ENCODE results near the gene DRAP1.

DRAP1 gene

DNA sequence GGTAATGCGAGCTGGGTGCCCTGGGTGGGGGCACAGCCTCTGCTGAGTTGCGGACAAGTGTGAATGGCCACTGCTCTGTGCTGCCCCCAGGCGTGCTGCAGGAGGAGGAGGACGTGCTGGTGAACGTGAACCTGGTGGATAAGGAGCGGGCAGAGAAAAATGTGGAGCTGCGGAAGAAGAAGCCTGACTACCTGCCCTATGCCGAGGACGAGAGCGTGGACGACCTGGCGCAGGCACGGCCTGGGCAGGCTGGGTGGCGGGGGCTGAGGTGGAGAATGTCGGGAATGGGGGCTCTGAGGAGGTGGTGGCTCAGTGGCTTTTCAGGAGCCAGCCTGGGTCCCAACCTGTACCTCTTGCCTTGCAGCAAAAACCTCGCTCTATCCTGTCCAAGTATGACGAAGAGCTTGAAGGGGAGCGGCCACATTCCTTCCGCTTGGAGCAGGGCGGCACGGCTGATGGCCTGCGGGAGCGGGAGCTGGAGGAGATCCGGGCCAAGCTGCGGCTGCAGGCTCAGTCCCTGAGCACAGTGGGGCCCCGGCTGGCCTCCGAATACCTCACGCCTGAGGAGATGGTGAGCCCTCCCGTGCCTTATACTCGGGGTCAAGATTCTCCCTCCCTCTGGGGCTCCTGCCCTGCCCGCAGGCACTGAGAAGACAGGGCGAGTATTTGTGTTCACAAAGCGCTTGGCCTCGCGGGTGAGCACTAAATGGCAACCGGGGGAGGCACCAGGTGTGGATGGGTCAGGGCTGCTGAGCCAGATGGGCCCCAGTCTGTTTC is 46.9 kb downstream of the DRAP1 start:
- no peak for DNase-seq

GRCh38 chr11:65967329-65967934 is 48.2 kb downstream of the DRAP1 start:
- no peak for DNase-seq

DNA sequence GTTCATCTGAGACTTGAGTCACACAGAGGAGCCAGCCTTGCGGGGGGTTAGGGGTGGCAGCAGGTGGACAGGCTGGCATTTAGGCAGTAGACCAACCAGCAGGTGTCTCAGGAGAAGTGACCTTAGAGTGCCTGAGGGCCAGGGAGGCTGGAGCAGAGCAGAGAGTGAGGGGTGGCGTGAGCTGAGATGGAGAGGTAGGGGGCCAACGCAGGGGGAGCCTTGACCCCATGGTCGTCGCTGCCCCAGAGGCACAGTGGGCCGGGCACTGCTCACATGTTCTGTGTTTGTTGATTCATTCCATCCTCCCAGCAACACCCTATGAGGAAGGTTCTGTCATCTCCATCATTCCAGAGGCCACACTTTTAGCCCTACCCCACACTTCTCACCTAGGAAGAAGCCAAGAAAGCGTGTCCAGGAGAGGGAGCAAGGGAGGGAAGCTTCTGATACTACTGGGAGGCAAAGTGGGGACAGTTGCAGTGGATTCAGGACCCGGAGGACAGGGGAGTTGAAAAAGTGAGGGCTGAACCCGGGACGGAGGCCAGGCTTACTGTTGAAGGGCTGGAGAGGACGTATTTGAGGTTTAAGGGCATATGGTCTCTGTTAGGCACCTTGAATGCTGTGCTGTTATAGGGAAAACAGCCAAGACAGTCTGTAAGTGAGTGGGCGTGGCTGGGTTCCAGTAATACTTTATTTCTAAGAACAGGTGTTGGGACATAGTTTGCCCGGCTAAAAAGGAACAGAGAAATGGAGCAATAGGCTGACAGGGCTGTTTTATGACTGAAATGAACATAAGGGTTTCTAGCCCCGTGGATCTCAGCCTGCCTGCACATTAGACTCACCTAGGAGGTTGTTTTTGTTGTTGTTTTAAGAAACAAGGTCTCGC is 49.6 kb downstream of the DRAP1 start:
- no peak for DNase-seq
